Measurements from ENCODE around the gene TMEM176B. TPM values are rescaled to one million over a fixed set of nuclear protein-coding genes. Genes with fewer than 3 reads are reported as not detected.

The TMEM176B gene
- total and polyA plus RNA-seq, 2 donors (not counting 3 experiments of a cell fraction or from before 2014, with no cell fraction given) = 0.23 TPM; not detected in 1

DNA sequence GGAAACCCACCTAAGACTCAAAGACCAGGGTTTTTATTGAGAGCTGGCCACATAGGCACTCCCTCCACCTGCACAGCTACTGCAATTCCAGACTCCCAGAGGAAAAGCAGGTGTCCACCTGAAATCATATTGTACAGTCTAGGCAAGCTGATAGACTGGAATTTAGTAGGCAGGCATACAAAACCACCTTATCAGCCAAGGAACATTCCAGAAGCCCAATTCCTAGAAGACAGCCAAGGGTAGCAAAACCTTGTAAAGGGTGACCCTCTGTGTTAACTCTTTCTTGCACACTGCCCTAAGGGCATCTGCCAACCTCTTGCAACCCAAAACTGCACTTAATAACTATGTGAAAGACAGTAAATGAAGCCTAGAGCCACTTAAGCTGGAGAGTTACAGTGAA, 5.7 kb upstream of the TMEM176B start:
- H3K36me3 ChIP-seq (ENCODE audit: control insufficient read depth in 2 of 2, extremely low read depth in 1 of 2, insufficient read depth in 2 of 2, low read length in 2 of 2) = no peaks in the 10 kb centered on the region
- no peak overlapping the region for H2AFZ ChIP-seq (ENCODE audit: low read depth, low read length)
- H3K9ac ChIP-seq (replicated peaks; ENCODE audit: extremely low read depth, insufficient read depth, low read length) = no peak overlapping the region
- no peaks in the 10 kb centered on the region for H3K9me1 ChIP-seq (replicated peaks; ENCODE audit: control insufficient read depth, extremely low read depth, insufficient read depth, low read length)
- no TSS peak for BruUV-seq (replicated peaks)
- CTCF ChIA-PET = no interaction called here
- TF ChIP-seq MYC (IDR thresholded peaks at IDR 0.05; ENCODE audit: low read depth, low read length) = no peak
- TF ChIP-seq, protein P1, sequence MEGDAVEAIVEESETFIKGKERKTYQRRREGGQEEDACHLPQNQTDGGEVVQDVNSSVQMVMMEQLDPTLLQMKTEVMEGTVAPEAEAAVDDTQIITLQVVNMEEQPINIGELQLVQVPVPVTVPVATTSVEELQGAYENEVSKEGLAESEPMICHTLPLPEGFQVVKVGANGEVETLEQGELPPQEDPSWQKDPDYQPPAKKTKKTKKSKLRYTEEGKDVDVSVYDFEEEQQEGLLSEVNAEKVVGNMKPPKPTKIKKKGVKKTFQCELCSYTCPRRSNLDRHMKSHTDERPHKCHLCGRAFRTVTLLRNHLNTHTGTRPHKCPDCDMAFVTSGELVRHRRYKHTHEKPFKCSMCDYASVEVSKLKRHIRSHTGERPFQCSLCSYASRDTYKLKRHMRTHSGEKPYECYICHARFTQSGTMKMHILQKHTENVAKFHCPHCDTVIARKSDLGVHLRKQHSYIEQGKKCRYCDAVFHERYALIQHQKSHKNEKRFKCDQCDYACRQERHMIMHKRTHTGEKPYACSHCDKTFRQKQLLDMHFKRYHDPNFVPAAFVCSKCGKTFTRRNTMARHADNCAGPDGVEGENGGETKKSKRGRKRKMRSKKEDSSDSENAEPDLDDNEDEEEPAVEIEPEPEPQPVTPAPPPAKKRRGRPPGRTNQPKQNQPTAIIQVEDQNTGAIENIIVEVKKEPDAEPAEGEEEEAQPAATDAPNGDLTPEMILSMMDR (IDR thresholded peaks at IDR 0.05; ENCODE audit: extremely low read depth in 1 of 2, insufficient read depth in 1 of 2, low read depth in 1 of 2, low read length in 2 of 2) = no peak
- no peak for TF ChIP-seq GATA2 (IDR thresholded peaks at IDR 0.05; ENCODE audit: insufficient read depth, insufficient read length, low read depth, low read length)
- TF ChIP-seq, protein P2, sequence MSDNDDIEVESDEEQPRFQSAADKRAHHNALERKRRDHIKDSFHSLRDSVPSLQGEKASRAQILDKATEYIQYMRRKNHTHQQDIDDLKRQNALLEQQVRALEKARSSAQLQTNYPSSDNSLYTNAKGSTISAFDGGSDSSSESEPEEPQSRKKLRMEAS (IDR thresholded peaks at IDR 0.05; ENCODE audit: insufficient read depth, insufficient read length) = no peak
- no peak for TF ChIP-seq POLR2AphosphoS5 (IDR thresholded peaks at IDR 0.05; ENCODE audit: insufficient read depth, low read depth, low read length)
- TF ChIP-seq JUN (IDR thresholded peaks at IDR 0.05; ENCODE audit: borderline replicate concordance, insufficient read depth, insufficient read length, low read depth) = no peak
- no peak for TF ChIP-seq POLR2A (IDR thresholded peaks at IDR 0.05; ENCODE audit: low read depth, low read length)
- no peak for TF ChIP-seq FOS (IDR thresholded peaks at IDR 0.05; ENCODE audit: borderline replicate concordance, insufficient read depth, low read length)
- TF ChIP-seq EZH2 (IDR thresholded peaks at IDR 0.05; ENCODE audit: borderline replicate concordance, low read depth, low read length, severe bottlenecking) = no peak
- intact Hi-C loops (cut with micrococcal nuclease) = no loop called here
- no peak overlapping the region for H3K4me3 ChIP-seq (replicated peaks in 1 of 3; ENCODE audit: insufficient read depth in 1 of 3, low read depth in 1 of 3, low read length in 3 of 3)
- H4K20me1 ChIP-seq (replicated peaks; ENCODE audit: control insufficient read depth, extremely low read depth, insufficient read depth, low read length) = no peaks in the 10 kb centered on the region
- FAIRE-seq = no peak
- POLR2A ChIA-PET = no interaction called here
- no peaks in the 10 kb centered on the region for H3K9me3 ChIP-seq (replicated peaks; ENCODE audit: control insufficient read depth, insufficient read depth, low read length)
- no peak overlapping the region for H3K27ac ChIP-seq (ENCODE audit: insufficient read depth, low read depth, low read length)
- H3K27me3 ChIP-seq (ENCODE audit: control insufficient read depth in 2 of 2, insufficient read depth in 2 of 2, low read length in 2 of 2) = peaks cover 26% of the 10 kb centered on the region in 2 experiments
- no peak overlapping the region for H3K4me2 ChIP-seq (ENCODE audit: insufficient read depth, low read length)
- no peaks in the 10 kb centered on the region for H3K4me1 ChIP-seq (ENCODE audit: control insufficient read depth, extremely low read depth, insufficient read depth, low read length)
- H3K79me2 ChIP-seq (ENCODE audit: control insufficient read depth, insufficient read depth, low read length) = no peaks in the 10 kb centered on the region
- no peak for DNase-seq (ENCODE audit: low read depth, low spot score)
- dilution Hi-C loops (cut with MboI; ENCODE audit: extremely low pct_ligation_motif_present, low sequenced_read_pairs) = no loop called here
